ENCODE data around the gene UBE4A.
A peak's percentile ranks its signal among the peaks of the same experiment; 100 is the strongest.
"Not testable (repeated sequence)": the region's sequence is repeated elsewhere in the genome, so short reads cannot be mapped to it uniquely, and the experiment has no call there.

Gene UBE4A

GRCh38 chr11:118401880-118402590 lies 42.6 kb downstream of the UBE4A start:
- peak; percentile 69 for DNase-seq

DNA sequence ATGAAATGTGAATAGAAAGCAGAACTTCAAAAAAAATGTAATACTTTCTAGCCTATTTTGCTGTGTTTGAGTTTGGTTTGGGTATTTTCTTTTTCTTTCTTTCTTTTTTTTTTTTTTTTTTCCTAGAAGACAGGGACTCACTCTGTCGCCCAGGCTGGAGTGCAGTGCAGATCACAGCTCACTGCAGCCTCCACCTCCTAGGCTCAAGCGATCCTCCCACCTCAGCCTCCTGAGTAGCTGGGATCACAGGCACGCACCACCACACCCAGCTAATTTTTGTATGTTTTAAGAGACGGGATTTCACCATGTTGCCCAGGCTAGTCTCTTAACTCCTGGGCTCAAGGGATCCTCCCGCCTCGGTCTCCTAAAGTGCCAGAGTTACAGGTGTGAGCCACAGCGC lies 43.2 kb downstream of the UBE4A start:
- DNase-seq, result not testable (repeated sequence)

GRCh38 chr11:118406599-118407166 lies 47.3 kb downstream of the UBE4A start:
- DNase-seq, result peak; percentile 11

- no peak for DNase-seq
Measured at GRCh38 chr11:118410055-118410745, 50.8 kb downstream of the UBE4A start.

DNA sequence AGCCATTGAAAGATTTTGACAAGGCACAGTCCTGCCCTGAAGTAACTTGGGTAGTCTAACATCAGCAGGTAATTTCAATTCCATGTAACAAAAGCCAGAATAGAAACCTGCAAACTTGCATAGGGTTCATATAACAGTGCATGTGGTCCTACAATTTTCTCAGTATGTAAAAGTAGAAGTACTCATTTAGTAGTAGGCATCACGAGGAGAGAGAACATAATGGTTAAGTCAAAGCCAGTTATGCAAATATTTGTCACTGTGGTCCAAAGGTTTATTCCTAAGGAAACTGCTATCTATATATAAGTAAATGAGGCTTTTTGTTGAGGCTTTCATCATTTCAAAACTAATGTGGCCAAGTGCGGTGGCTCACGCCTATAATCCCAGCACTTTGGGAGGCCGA lies 52.1 kb downstream of the UBE4A start:
- no peak for DNase-seq

- no peak for DNase-seq
Measured at GRCh38 chr11:118412921-118413320, 53.5 kb downstream of the UBE4A start.

DNA sequence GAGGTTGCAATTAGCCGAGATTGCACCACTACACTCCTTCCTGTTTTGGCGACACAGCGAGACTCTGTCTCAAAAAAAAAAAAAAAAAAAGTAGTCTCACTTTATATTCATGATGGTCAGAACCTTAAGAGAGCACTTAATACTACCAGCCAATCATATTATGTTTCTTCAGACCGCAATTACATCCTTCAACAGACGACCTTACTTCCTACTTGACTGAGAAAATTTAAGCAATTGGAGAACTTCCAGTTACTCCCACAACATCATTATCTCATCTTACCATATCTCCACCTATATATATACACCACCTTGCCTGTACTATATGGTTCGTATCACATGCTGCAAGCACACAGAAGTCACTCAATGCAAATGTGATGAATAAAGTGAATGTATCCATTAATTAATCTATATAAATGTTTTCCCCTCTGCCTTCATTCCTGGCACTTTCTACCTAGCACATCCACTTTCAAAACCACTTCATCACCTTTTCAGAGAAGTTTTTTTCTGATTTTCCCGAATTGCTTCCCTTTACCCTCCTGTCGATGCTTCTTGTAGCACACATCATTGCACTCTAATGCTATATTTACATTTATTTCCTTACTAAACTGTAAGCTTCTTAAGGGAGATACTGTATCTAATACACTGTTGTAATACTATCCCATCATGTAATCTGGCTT lies 55.8 kb downstream of the UBE4A start:
- DNase-seq, result no peak

DNA sequence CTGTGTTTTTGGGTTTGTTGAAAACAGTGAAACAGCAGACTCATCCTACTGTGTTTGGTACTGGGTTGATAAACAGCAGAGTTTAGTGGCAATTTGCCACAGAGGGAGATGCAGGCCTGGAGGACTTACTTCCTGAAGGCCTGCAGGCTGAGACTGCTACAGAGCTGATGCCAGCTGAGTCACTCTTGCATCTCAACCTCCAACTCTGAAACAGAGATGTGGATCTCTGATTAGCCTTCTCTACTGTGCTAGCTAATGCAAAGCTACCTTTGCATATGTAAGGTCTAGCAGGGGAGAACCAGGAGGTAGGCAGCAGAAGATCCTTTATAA lies 56.3 kb downstream of the UBE4A start:
- DNase-seq, result peak; percentile 92

GRCh38 chr11:118416900-118417299 lies 57.5 kb downstream of the UBE4A start:
- DNase-seq, result not testable (repeated sequence)

- no peak for DNase-seq
Measured at GRCh38 chr11:118417801-118418200, 58.4 kb downstream of the UBE4A start.

GRCh38 chr11:118418766-118419165 lies 59.4 kb downstream of the UBE4A start:
- DNase-seq, result no peak

GRCh38 chr11:118427707-118428106 lies 68.3 kb downstream of the UBE4A start:
- no peak for DNase-seq

DNA sequence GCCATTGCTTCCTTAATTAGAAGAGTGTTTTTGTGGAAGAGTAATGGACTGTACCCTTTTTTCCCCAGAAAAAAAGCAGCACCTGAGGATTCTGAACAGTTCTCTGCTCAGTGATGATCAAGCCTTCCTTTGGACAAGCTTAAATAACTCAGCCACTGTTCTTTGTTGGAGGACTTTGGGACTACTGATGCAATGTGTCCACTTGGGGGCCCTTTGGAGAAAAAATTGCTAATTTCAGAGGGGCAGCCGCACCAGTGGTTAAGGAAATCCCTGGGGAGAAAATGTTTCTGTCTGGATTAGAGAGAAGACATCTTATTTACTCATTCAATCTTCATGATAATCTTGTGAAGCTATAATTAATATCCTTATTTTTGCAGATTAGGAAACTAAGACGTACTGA lies 71.6 kb downstream of the UBE4A start:
- no peak for DNase-seq

GRCh38 chr11:118434123-118434552 lies 74.7 kb downstream of the UBE4A start:
- DNase-seq, result no peak

DNA sequence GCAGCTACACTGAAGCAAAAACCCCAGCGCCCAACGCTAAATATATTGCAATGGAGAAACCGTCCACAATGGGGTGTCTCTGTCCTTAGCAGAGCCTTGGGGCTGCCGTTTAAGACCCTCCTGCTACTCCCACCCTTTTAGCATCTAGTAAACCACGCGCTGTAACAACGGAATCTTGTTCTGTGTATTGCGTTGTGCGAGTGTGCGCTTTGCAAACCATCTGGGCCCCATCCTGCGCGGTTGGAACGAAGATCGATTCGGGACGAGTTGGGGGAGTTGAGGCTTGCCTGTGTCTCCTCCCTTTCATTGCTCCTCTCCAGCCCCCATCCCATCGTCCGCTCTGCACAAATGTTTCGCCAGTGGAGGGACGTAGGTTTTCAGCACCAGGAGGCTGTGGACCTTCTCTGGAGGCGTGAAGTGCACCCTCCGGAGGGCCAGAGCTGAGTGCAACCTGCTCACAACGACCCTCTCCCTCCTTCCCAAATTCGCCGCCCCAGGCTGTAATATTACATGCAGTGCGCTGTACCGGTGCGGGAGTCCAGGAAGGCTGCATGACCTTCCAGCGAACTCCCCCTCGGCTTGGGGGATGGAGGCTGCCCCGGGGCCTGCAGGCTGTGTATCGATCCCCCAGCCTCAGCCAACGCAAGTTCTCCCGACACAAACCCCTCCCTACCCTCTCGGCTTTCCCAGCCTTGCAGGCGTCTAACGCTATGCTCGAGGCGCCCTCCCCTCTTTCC lies 75.3 kb downstream of the UBE4A start:
- DNase-seq, result peak; percentile 39

DNA sequence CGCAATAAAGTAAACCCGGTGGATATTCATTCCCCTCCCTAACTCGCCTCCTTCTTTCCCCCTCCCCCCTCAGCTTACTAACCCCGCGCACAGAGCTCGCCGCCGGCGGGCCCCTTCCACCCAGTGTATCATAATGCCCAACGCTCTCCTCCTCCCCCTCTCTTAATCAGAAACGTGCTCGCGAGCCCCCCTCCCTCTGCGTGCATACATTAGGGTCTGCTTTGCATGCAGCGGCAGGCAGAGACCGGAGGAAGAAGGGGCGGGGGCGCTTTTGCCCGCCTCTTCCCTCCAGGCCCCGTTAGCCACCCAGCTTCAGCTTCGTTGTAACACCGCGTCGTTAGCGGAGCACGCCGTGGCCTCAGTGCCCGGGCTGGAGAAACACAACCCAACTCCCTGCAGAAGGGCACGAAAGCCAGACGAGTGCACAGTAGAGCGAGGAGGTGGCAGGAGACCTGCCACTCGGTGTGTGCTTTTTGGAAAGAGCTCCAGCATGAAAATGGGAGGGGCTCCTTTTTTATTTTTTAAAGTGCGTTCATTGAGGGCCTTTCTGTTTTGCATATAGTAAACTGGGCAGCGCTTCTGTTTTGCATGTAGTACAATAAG lies 76.0 kb downstream of the UBE4A start:
- peak; percentile 61 for DNase-seq

DNA sequence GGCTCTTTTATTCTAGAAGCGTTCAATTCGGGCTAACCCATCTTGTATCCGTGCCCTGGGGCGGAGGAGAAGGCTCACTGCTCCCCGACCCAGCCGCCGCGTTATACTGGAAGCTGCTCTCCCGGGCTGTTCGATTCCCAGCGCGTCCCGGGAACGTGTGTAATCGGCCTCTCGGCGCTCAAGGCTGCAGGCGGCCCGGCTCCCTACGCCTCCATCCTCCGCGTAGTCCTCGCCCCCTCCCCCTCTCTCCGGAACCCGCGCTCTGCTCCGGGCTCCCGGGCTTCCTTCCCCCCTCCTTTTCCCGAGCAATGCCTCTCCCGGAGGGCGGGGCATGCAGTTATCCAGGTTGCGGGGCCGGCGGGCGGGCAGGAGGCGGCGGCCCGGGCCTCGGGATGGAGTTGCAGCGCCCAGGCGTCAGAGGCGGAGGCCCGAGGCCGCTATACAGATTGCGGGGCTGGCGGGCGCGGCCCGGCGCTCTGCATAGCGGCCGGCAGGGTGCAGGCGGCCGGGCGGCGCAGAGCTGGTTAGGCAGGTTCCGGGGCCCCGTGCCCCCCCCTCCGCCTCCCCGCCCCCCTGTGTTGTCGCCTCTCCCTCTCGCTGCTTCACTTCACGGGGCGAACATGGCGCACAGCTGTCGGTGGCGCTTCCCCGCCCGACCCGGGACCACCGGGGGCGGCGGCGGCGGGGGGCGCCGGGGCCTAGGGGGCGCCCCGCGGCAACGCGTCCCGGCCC lies 76.7 kb downstream of the UBE4A start, which contains the start of gene KMT2A:
KMT2A (plus strand) TSS at position 600 of the 732 bp plus-strand sequence; CDS start at position 621, 21 bp downstream.
- peak; percentile 99 for DNase-seq

GRCh38 chr11:118436639-118437207 lies 77.3 kb downstream of the UBE4A start:
- no peak for DNase-seq

DNA sequence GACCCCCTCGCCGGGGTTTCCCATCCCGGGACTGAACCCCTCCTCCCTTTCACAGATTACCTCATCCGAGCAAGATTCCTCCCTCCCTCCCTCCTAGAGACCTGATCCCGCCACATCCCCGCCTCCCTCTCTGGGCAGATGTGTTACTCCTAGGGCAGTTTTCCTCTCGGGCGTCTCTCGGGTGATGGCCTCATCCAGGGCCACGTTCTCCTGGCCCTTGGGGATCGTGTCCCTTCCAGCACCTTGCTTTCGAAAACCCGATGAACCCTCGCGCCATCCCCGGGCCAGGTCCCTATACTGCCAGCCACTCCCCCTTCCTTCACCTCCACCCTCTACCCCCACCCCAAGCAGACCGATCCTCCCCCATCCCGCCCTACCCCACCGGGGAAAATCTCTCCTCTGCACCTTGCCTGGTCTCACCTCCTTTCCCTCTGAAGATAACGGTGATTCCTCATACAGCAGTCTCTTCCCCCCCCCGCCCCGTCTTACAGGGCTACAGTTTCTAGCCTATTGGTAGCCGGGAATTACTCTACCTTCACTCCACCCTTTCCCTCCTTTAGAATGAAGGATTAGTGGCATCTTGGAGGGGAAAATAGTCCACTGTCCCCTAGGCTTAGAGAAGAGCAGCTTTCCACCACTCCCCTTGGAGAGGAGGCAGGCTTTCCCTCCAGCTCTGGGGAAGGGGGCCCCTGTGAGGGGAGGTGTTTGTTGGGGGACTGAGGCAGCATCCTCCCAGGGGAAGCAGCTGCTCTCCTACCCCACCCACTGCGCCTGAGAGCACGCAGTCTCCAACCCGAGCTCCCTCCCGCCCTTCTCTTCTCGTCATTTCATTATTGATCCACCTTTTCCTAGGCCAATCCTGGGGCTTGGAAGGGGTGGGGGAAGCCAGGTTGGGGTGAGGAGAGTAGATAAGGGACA lies 78.1 kb downstream of the UBE4A start:
- DNase-seq, result peak; percentile 40

DNA sequence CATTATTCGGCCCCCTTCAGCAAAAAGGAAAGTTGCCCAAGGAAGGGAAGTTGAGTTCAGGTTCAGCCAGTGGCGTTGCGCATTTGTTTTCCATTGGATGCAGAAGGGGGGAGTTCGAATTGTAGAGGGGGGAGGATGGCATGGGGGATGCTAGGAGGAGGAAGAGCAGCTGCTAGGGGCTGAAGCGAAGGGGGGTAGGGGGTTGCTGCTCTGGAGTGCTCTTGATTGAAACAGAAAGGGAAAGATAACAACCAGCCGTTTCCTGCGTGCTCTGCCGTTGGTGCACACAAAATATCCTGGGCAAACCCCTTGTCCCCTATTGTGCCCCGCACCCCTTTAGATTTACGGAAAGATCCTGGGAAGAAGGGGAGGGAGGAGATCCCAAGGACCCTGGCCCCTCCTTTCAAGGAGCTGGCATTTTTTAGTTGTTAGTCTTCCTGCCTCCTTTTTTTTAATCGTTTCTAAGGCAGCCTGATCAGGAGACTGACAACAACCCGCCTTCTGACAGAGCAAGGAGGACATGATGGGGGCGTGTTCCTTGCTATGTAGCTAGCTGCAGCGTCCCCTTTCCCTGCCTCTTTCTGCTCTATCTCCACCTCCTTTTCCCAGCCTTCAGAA lies 79.0 kb downstream of the UBE4A start:
- DNase-seq, result peak; percentile 76

Data from fibroblast of skin of right quadriceps (primary cell).